HCT116 (cell line): ENCODE data around the gene SLC18B1.

ENCODE experiments used
- EZH2 ChIP-seq: fragments of 200-600 bp; sonication (generic); IDR thresholded peaks from 2 replicates; pipeline ENCODE4 v1.6.1; 2017; ENCODE audit warnings: antibody characterized with exemption, mixed run types
- FOSL1 ChIP-seq: IDR thresholded peaks from 2 replicates; pipeline ENCODE4 v1.6.1; 2012; ENCODE audit warnings: low read depth
- POLR2A ChIP-seq: IDR thresholded peaks from 2 replicates; pipeline ENCODE4 v1.7.0; 2011; ENCODE audit warnings: borderline replicate concordance; ENCODE audit not compliant: insufficient read depth, insufficient read length; ENCODE audit errors: extremely low read depth
- YY1 ChIP-seq: IDR thresholded peaks from 2 replicates; pipeline ENCODE4 v1.6.1; 2011; ENCODE audit warnings: low read length, low read depth, moderate library complexity, mild to moderate bottlenecking; ENCODE audit not compliant: insufficient replicate concordance; ENCODE audit errors: extremely low read depth
- TF ChIP-seq, protein P1 (sequence below), 3 experiments: fragments of 200-600 bp in 1 of 3; sonication (generic) in 1 of 3; IDR thresholded peaks in 2 of 3; conservative IDR thresholded peaks in 1 of 3; 2 replicates each; pipeline ENCODE4 v1.5.1; 2012 to 2017; ENCODE audit warnings: low read depth in 2 of 3, low read length in 2 of 3, antibody characterized with exemption in 1 of 3, borderline replicate concordance in 1 of 3, control low read depth in 1 of 3, mild to moderate bottlenecking in 1 of 3, mixed read lengths in 1 of 3, mixed run types in 1 of 3, moderate library complexity in 1 of 3; ENCODE audit not compliant: insufficient read depth in 1 of 3

DNA sequence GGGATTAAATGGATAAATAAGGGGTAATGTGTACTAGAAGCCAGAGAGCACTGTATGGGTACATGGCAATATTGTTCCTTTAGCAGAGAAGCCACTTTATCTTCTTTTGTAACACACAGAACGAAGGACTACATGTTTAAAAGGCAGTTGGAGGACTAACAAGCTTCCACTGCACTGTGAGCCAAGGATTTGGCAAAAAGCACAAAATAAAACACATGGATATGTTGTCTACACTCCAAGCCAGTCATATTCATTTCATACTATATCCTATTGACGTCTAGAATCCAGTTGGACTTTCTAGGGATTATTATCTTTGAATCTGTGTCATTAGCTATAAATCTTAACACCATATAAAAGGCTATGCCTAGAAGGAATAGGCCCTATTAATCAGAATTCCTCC, 3.0 kb downstream of the SLC18B1 start:
- TF ChIP-seq FOSL1: no peak
- TF ChIP-seq, protein P1, sequence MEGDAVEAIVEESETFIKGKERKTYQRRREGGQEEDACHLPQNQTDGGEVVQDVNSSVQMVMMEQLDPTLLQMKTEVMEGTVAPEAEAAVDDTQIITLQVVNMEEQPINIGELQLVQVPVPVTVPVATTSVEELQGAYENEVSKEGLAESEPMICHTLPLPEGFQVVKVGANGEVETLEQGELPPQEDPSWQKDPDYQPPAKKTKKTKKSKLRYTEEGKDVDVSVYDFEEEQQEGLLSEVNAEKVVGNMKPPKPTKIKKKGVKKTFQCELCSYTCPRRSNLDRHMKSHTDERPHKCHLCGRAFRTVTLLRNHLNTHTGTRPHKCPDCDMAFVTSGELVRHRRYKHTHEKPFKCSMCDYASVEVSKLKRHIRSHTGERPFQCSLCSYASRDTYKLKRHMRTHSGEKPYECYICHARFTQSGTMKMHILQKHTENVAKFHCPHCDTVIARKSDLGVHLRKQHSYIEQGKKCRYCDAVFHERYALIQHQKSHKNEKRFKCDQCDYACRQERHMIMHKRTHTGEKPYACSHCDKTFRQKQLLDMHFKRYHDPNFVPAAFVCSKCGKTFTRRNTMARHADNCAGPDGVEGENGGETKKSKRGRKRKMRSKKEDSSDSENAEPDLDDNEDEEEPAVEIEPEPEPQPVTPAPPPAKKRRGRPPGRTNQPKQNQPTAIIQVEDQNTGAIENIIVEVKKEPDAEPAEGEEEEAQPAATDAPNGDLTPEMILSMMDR (IDR thresholded peaks at IDR 0.05 in 2 of 3, conservative IDR thresholded peaks at IDR 0.05 in 1 of 3; ENCODE audit: borderline replicate concordance in 1 of 3, insufficient read depth in 1 of 3, low read depth in 2 of 3, low read length in 2 of 3): no peak
- TF ChIP-seq POLR2A: no peak
- TF ChIP-seq EZH2: no peak
- TF ChIP-seq YY1: no peak
